Sigmoid colon (tissue), 7 donors: ENCODE measurements around the gene FBXL20. TPM values are rescaled to one million over a fixed set of nuclear protein-coding genes. Genes with fewer than 3 reads are reported as not detected.
"Not testable (repeated sequence)": the region's sequence is repeated elsewhere in the genome, so short reads cannot be mapped to it uniquely, and the experiment has no call there.

ENCODE experiments used
- DNase-seq: peaks from one replicate; pipeline ENCODE4 v3.0.0-alpha.2; 2019
- H3K27ac ChIP-seq, 4 donors: fragments of 200-600 bp; sonication (generic); one replicate each; pipeline ENCODE4 v1.5.1; 2016 to 2019; ENCODE audit warnings: mild to moderate bottlenecking in 1 of 4
- H3K27me3 ChIP-seq, 3 donors: fragments of 200-600 bp; sonication (generic); one replicate each; pipeline ENCODE4 v1.5.1; 2019; ENCODE audit warnings: mild to moderate bottlenecking in 1 of 3
- H3K36me3 ChIP-seq, 4 donors: fragments of 200-600 bp; sonication (generic); one replicate each; pipeline ENCODE4 v1.5.1; 2016 to 2019
- H3K4me1 ChIP-seq, 4 donors: fragments of 200-600 bp; sonication (generic); one replicate each; pipeline ENCODE4 v1.5.1; 2017 to 2019
- H3K4me3 ChIP-seq, 4 donors: fragments of 200-600 bp; sonication (generic); one replicate each; pipeline ENCODE4 v1.5.1; 2017 to 2019; ENCODE audit warnings: mild to moderate bottlenecking in 2 of 4, moderate library complexity in 1 of 4
- H3K9me3 ChIP-seq, 4 donors: fragments of 200-600 bp in 3 of 4; sonication (generic) in 3 of 4; one replicate each; pipeline versions ENCODE4 v1.5.1 to v1.6.1; 2013 to 2019
- EP300 ChIP-seq, 4 donors: sonication (generic); formaldehyde crosslinking; IDR thresholded peaks; one replicate each; pipeline ENCODE4 v1.6.1; 2017; ENCODE audit warnings: antibody characterized with exemption in 4 of 4
- POLR2A ChIP-seq, 2 donors: fragments of 450-650 bp; IDR thresholded peaks; one replicate each; pipeline ENCODE4 v1.6.1; 2016; ENCODE audit warnings: antibody characterized with exemption in 2 of 2, mild to moderate bottlenecking in 2 of 2, moderate library complexity in 2 of 2
- POLR2AphosphoS5 ChIP-seq, 4 donors: sonication (generic); formaldehyde crosslinking; IDR thresholded peaks; one replicate each; pipeline ENCODE4 v1.6.1; 2017; ENCODE audit warnings: antibody characterized with exemption in 4 of 4
- WGBS, 2 donors: extraction: QIAGEN DNeasy Blood & Tissue Kit; methylation state at CpG; one replicate each; pipeline ENCODE4 v1.1.7; 2013; 5-methylcytosine and 5-hydroxymethylcytosine counted together
- intact Hi-C: fragments of 100-400 bp; cut with DNase I; formaldehyde crosslinking; loops from one replicate; pipeline ENCODE4 v1.15.1; 2023
- polyA plus RNA-seq, 3 donors: library from polyadenylated mRNA; stranded (reverse); fragments of 200-250 nt; gene quantifications; one replicate each; pipeline ENCODE4 v1.2.3, GENCODE V29; 2013
- total RNA-seq, 4 donors: library from RNA; depleted of rRNA; stranded (reverse); fragments of >200 nt; gene quantifications; one replicate each; pipeline ENCODE4 v1.1.0, GENCODE V29; 2016
- TF ChIP-seq, protein P1 (sequence below), 4 experiments: fragments of 450-650 bp in 3 of 4; fragments of 200-600 bp in 1 of 4; IDR thresholded peaks; one replicate each; pipeline ENCODE4 v1.5.1; 2016 to 2019; ENCODE audit warnings: antibody characterized with exemption in 4 of 4, mild to moderate bottlenecking in 3 of 4, moderate library complexity in 2 of 4
- donor health status: healthy with polysubstance abuse.
- donor health status: Bipolar disorder and iron deficiency.
- donor health status: healthy.

The FBXL20 gene
- total and polyA plus RNA-seq, 7 donors: 1.8 to 26.0 (median 17.0) TPM

DNA sequence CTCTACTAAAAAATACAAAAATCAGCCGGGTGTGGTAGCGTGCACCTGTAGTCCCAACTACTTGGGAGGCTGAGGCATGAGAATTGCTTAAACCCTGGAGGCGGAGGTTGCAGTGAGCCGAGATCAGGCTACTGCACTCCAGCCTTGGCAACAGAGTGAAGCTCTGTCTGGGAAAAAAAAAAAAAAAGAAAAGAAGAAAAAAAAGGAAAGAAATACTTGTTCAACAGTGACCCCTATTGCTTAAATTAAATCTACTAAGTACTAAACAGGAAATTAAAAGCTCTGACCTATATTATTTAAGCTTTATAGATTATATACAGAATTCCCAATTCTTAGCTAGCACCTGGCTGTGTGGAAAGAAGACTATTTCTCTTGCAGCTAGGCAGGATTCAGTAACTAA lies 48.9 kb downstream of the FBXL20 start:
- H3K4me1 ChIP-seq: peaks cover 0 to 13% (median 7%) of the 10 kb centered on the region in 4 donors
- no peak for DNase-seq
- H3K9me3 ChIP-seq: no peaks in the 10 kb centered on the region
- H3K27me3 ChIP-seq: no peaks in the 10 kb centered on the region
- no peaks in the 10 kb centered on the region for H3K36me3 ChIP-seq
- WGBS, 2 donors: 84 to 93% methylated on average over 4 of the region's 4 CpGs
- intact Hi-C loops: no loop called here
- H3K4me3 ChIP-seq: no peak overlapping the region
- no peak overlapping the region for H3K27ac ChIP-seq
- TF ChIP-seq, protein P1, sequence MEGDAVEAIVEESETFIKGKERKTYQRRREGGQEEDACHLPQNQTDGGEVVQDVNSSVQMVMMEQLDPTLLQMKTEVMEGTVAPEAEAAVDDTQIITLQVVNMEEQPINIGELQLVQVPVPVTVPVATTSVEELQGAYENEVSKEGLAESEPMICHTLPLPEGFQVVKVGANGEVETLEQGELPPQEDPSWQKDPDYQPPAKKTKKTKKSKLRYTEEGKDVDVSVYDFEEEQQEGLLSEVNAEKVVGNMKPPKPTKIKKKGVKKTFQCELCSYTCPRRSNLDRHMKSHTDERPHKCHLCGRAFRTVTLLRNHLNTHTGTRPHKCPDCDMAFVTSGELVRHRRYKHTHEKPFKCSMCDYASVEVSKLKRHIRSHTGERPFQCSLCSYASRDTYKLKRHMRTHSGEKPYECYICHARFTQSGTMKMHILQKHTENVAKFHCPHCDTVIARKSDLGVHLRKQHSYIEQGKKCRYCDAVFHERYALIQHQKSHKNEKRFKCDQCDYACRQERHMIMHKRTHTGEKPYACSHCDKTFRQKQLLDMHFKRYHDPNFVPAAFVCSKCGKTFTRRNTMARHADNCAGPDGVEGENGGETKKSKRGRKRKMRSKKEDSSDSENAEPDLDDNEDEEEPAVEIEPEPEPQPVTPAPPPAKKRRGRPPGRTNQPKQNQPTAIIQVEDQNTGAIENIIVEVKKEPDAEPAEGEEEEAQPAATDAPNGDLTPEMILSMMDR (IDR thresholded peaks at IDR 0.05): no peak
- TF ChIP-seq POLR2A (IDR thresholded peaks at IDR 0.05): no peak
- TF ChIP-seq EP300 (IDR thresholded peaks at IDR 0.05): no peak
- no peak for TF ChIP-seq POLR2AphosphoS5 (IDR thresholded peaks at IDR 0.05)

DNA sequence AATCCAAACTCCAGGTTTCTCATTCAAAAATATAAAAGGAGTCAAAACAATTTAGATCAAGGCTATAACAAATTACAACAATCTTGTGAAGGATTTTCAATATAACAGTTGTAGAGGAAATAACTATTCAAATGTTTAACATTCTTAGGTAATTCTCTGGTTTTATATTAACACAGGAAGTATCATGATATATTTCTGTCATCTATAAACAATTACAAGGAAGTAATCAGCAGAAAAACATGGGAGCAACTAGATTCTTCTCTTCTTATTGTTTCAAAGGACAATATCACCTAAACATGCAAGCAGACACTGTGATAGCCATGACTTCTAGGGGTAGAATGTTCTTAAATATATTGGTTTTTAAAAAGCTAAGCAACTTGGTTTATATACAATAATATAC lies 49.9 kb downstream of the FBXL20 start:
- no peak for DNase-seq
- no peaks in the 10 kb centered on the region for H3K27me3 ChIP-seq
- intact Hi-C loops: no loop called here
- H3K36me3 ChIP-seq: no peaks in the 10 kb centered on the region
- H3K9me3 ChIP-seq: no peaks in the 10 kb centered on the region
- TF ChIP-seq EP300 (IDR thresholded peaks at IDR 0.05): no peak
- TF ChIP-seq, protein P1 (IDR thresholded peaks at IDR 0.05): no peak
- no peak for TF ChIP-seq POLR2AphosphoS5 (IDR thresholded peaks at IDR 0.05)
- TF ChIP-seq POLR2A (IDR thresholded peaks at IDR 0.05): no peak
- peaks cover 0 to 13% (median 7%) of the 10 kb centered on the region in 4 donors for H3K4me1 ChIP-seq
- H3K4me3 ChIP-seq: no peak overlapping the region
- H3K27ac ChIP-seq: no peak overlapping the region

DNA sequence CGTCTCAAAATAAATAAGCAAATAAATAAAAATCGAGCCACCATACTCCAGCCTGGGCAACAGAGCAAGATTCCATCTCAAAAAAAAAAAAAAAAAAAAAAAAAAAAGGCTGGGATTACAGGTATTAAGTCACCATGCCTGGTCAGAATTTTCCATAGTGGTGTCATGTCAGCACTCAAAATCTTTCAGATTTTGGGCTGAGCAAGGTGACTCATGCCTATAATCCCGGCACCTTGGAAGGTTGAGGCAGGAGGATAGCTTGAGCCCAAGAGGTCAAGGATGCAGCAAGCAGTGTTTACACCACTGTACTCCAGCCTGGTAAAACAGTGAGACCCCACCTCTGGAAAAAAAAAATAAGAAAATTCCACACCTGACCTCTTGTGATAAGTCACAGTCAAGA lies 52.2 kb downstream of the FBXL20 start:
- 77 to 88% methylated on average over 3 of the region's 3 CpGs for WGBS, 2 donors
- intact Hi-C loops: no loop called here

DNA sequence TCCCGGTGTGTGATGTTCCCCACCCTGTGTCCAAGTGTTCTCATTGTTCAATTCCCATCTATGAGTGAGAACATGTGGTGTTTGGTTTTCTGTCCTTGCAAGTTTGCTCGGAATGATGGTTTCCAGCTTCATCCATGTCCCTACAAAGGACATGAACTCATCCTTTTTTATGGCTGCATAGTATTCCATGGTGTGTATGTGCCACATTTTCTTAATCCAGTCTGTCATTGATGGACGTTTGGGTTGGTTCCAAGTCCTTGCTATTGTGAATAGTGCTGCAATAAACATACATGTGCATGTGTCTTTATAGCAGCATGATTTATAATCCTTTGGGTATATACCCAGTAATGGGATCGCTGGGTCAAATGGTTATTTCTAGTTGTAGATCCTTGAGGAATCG lies 54.6 kb downstream of the FBXL20 start:
- 94 to 95% methylated on average over 5 of the region's 5 CpGs for WGBS, 2 donors
- H3K27ac ChIP-seq, H3K4me3 ChIP-seq, H3K9me3 ChIP-seq, intact Hi-C loops, H3K27me3 ChIP-seq, H3K4me1 ChIP-seq, DNase-seq: not testable (repeated sequence)
- H3K36me3 ChIP-seq: peaks cover 0 to 12% (median 0%) of the 10 kb centered on the region in 4 donors

More for the DNA sequence above, 52.2 kb downstream of the FBXL20 start:
- DNase-seq: no peak
- Histone ChIP-seq H3K36me3 (no peaks in the 10 kb centered on the region), H3K9me3 (no peaks in the 10 kb centered on the region), H3K27me3 (no peaks in the 10 kb centered on the region), H3K27ac (no peak overlapping the region), H3K4me1 (peaks cover 0 to 13% (median 7%) of the 10 kb centered on the region in 4 donors), H3K4me3 (no peak overlapping the region)
- TF ChIP-seq POLR2A (IDR thresholded peaks at IDR 0.05): no peak
- TF ChIP-seq, protein P1 (IDR thresholded peaks at IDR 0.05): no peak
- TF ChIP-seq EP300 (IDR thresholded peaks at IDR 0.05): no peak
- no peak for TF ChIP-seq POLR2AphosphoS5 (IDR thresholded peaks at IDR 0.05)

DNA sequence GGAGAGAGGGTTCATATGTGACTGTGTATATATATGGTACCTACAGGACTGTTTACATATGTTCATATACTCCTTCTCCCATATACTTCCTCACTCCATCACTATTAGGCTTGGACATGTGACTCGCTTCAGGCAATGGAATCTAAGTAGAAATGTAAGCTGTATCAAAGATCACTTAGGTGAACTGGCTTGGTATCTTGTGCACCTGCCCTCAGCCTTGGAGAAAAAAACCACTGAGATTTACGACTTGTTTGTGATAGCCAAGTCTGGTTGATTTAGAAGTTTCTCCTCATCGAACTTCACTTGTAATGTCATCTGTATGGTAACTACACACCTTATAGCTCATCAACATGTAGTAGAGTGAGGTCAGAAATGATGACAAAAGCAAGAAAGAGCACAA lies 59.9 kb downstream of the FBXL20 start:
- H3K27ac ChIP-seq: no peak overlapping the region
- H3K4me1 ChIP-seq: no peaks in the 10 kb centered on the region
- no peaks in the 10 kb centered on the region for H3K27me3 ChIP-seq
- H3K4me3 ChIP-seq: no peak overlapping the region
- intact Hi-C loops: no loop called here
- no peak for DNase-seq
- TF ChIP-seq POLR2AphosphoS5 (IDR thresholded peaks at IDR 0.05): no peak
- H3K36me3 ChIP-seq: peaks cover 0 to 30% (median 0%) of the 10 kb centered on the region in 4 donors
- 46 to 78% methylated on average over 3 of the region's 3 CpGs for WGBS, 2 donors
- H3K9me3 ChIP-seq: no peaks in the 10 kb centered on the region

DNA sequence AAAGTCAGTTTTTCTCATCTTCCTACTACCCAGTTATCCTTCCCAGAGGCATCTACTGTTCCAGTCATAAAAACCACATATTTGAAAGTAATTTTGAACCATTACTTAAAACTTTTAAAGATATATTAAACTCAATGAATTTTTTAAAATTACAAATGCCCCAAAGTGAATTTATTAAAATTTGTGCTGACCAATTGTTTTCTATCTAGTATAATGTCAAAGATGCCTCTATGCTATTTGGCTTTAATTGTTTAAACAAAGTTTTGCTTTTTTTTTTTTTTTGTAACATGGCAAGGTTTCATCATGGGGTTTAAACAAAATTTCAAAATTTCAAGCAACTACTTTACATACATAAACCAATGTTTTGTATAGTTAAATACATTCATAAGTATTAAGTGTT lies 60.7 kb downstream of the FBXL20 start:
- Histone ChIP-seq H3K27me3 (no peaks in the 10 kb centered on the region), H3K9me3 (no peaks in the 10 kb centered on the region), H3K4me3 (no peak overlapping the region), H3K27ac (no peak overlapping the region), H3K4me1 (no peaks in the 10 kb centered on the region), H3K36me3 (peaks cover 0 to 30% (median 0%) of the 10 kb centered on the region in 4 donors)
- no peak for DNase-seq
- intact Hi-C loops: no loop called here
- TF ChIP-seq POLR2A (IDR thresholded peaks at IDR 0.05) (no peak), POLR2AphosphoS5 (IDR thresholded peaks at IDR 0.05) (no peak), EP300 (IDR thresholded peaks at IDR 0.05) (no peak)
- TF ChIP-seq, protein P1 (IDR thresholded peaks at IDR 0.05): no peak
